Measurements from ENCODE around the gene TRIM71. TPM values are rescaled to one million over a fixed set of nuclear protein-coding genes. Genes with fewer than 3 reads are reported as not detected.

Gene TRIM71
- total and polyA plus RNA-seq, 8 donors = under 0.01 to 2.8 (median 0.12) TPM; not detected in 3

DNA sequence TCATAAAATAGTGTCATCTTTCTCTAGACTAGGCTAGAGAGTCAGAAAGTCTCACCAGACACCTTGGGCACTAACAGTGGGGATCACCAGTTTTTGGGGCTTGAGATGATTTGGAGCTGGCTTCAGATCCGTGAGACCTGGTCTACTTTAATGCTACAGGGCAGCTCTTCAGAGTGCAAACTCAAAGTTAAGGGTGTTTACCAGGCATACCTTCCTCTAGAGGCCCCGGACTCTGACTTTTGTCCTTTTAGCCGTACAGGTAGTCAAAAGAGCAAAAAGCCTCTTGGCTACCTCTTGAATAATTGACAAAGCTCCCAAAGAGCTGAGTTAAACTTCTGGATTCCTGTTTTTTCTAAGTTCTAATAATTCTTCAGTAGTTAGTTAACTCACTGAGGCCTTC lies 92.2 kb downstream of the TRIM71 start:
- TF ChIP-seq POLR2AphosphoS5 (IDR thresholded peaks at IDR 0.05) (no peak), EP300 (IDR thresholded peaks at IDR 0.05) (no peak), POLR2A (IDR thresholded peaks at IDR 0.05) (no peak)
- TF ChIP-seq, protein P1, sequence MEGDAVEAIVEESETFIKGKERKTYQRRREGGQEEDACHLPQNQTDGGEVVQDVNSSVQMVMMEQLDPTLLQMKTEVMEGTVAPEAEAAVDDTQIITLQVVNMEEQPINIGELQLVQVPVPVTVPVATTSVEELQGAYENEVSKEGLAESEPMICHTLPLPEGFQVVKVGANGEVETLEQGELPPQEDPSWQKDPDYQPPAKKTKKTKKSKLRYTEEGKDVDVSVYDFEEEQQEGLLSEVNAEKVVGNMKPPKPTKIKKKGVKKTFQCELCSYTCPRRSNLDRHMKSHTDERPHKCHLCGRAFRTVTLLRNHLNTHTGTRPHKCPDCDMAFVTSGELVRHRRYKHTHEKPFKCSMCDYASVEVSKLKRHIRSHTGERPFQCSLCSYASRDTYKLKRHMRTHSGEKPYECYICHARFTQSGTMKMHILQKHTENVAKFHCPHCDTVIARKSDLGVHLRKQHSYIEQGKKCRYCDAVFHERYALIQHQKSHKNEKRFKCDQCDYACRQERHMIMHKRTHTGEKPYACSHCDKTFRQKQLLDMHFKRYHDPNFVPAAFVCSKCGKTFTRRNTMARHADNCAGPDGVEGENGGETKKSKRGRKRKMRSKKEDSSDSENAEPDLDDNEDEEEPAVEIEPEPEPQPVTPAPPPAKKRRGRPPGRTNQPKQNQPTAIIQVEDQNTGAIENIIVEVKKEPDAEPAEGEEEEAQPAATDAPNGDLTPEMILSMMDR (IDR thresholded peaks at IDR 0.05) = no peak
- WGBS, 5 donors = 85 to 92% (median 88%) methylated on average over 3 of the region's 3 CpGs
- Histone ChIP-seq H3K27me3 (no peaks in the 10 kb centered on the region), H3K9me3 (no peaks in the 10 kb centered on the region), H3K4me3 (no peak overlapping the region), H3K36me3 (no peaks in the 10 kb centered on the region), H3K4me1 (peaks cover 0 to 9% (median 6%) of the 10 kb centered on the region in 4 donors), H3K27ac (no peak overlapping the region)
- intact Hi-C loops (cut with DNase I; ENCODE audit: low total_unique reads) = no loop called here
- no peak for DNase-seq

DNA sequence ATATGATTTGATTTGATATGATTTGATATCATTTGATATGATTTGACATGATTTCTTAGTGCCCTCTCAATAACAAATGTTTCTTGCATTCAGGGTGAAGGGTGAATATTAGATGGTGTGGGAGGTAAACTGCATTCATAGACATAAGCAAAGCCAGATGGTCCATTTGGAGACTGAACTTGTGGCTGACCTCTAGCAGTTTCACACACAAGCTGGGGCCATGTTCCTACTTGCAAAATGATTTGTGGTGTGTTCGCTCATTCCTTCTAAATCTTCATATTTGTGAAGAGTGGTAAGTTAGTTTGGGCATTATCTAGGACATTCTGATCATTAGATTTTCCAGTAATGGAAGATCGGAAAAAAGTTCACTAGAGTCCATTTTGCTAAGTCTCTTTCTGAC lies 93.2 kb downstream of the TRIM71 start:
- no peak for DNase-seq
- H3K27me3 ChIP-seq = no peaks in the 10 kb centered on the region
- TF ChIP-seq, protein P1 (IDR thresholded peaks at IDR 0.05) = no peak
- TF ChIP-seq EP300 (IDR thresholded peaks at IDR 0.05) (no peak), POLR2A (IDR thresholded peaks at IDR 0.05) (no peak), POLR2AphosphoS5 (IDR thresholded peaks at IDR 0.05) (no peak)
- intact Hi-C loops (cut with DNase I; ENCODE audit: low total_unique reads) = no loop called here
- H3K27ac ChIP-seq = no peak overlapping the region
- H3K4me1 ChIP-seq = peaks cover 0 to 9% (median 6%) of the 10 kb centered on the region in 4 donors
- WGBS, 5 donors = 82 to 93% (median 91%) methylated on average over 2 of the region's 2 CpGs
- H3K9me3 ChIP-seq = no peaks in the 10 kb centered on the region
- H3K36me3 ChIP-seq = no peaks in the 10 kb centered on the region
- no peak overlapping the region for H3K4me3 ChIP-seq

DNA sequence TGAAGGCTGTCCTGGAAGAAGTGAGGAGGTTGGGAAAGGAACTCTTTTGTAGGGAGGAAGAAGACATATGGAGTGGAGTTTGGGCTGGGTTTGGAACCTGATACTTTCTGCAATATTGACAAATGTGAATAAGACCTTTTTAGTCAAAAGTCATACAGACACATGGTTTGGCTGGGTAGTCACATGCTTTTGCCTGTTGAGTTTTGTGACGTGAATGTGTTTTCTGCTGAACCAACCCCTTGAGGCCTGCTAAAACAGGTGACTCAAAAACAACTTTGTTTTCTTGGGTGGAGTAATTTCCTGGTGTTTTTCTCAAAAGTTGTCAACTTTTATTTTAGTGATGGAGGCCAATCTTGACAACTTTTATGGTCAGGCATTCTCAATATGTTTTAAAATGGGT lies 94.2 kb downstream of the TRIM71 start:
- Histone ChIP-seq H3K9me3 (peaks cover 0 to 5% (median 3%) of the 10 kb centered on the region in 4 donors), H3K36me3 (no peaks in the 10 kb centered on the region), H3K27me3 (no peaks in the 10 kb centered on the region), H3K4me3 (no peak overlapping the region), H3K4me1 (peaks cover 0 to 9% (median 6%) of the 10 kb centered on the region in 4 donors), H3K27ac (no peak overlapping the region)
- TF ChIP-seq POLR2A (IDR thresholded peaks at IDR 0.05) (no peak), EP300 (IDR thresholded peaks at IDR 0.05) (no peak), POLR2AphosphoS5 (IDR thresholded peaks at IDR 0.05) (no peak)
- TF ChIP-seq, protein P1 (IDR thresholded peaks at IDR 0.05) = no peak
- intact Hi-C loops (cut with DNase I; ENCODE audit: low total_unique reads) = no loop called here
- WGBS, 5 donors = 84 to 93% (median 91%) methylated on average over 1 of the region's 1 CpG
- DNase-seq = no peak

DNA sequence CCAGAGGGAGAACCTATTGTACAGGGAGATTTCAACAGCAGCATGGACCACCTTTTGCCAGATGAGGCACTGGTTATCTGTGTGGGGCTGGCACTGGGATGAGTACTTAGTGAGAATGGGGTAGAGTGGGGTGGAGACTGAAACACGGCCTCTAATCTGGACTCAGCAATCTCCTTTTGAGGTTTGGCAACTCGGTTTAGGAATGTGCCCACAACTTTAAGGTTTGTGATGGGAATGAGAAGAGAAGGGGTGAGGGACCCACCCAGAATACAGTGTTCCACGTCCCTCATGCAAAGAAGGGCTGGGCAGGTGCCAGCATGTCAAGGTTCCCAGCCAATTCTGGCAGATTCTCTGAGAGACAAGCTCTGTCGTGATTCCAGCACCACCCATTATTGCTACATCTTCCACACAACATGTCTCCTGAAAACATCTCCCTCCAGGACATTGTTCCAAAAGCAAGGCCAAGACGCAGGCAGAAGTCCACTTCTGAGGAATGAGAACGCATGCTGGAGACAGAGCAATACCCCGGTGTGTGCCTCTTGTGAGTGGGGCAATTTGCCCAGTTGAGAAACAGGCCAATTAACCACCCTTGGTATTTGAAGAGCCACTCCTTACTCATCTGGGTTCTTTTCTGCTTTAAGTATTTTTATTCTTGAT lies 96.1 kb downstream of the TRIM71 start:
- DNase-seq = peak in 1 of 2 donors; percentile 9
- intact Hi-C loops (cut with DNase I; ENCODE audit: low total_unique reads) = no loop called here
- WGBS, 5 donors = 24 to 47% (median 40%) methylated on average over 7 of the region's 7 CpGs
- H3K4me1 ChIP-seq = peaks cover 0 to 9% (median 6%) of the 10 kb centered on the region in 4 donors
- H3K9me3 ChIP-seq = peaks cover 0 to 14% (median 10%) of the 10 kb centered on the region in 4 donors
- TF ChIP-seq, protein P1 (IDR thresholded peaks at IDR 0.05) = no peak
- TF ChIP-seq EP300 (IDR thresholded peaks at IDR 0.05) = no peak
- no peak for TF ChIP-seq POLR2AphosphoS5 (IDR thresholded peaks at IDR 0.05)
- TF ChIP-seq POLR2A (IDR thresholded peaks at IDR 0.05) = no peak
- H3K27ac ChIP-seq = no peak overlapping the region
- no peaks in the 10 kb centered on the region for H3K27me3 ChIP-seq
- H3K4me3 ChIP-seq = no peak overlapping the region
- H3K36me3 ChIP-seq = no peaks in the 10 kb centered on the region
